Loucy (cell line): ENCODE data around the gene MARS1.
"Not testable (repeated sequence)": the region's sequence is repeated elsewhere in the genome, so short reads cannot be mapped to it uniquely, and the experiment has no call there.

Experiments used
- H2AFZ ChIP-seq: fragments of 200-600 bp; sonication (generic); 2 replicates; pipeline ENCODE4 v1.6.0; 2016; ENCODE audit warnings: antibody characterized with exemption, mild to moderate bottlenecking, low read length, moderate library complexity
- H3F3A ChIP-seq: fragments of 200-600 bp; 2 replicates; pipeline ENCODE4 v1.6.0; 2016; ENCODE audit warnings: antibody characterized with exemption, low read depth, mild to moderate bottlenecking
- H3K27me3 ChIP-seq: fragments of 200-600 bp; sonication (generic); 2 replicates; pipeline ENCODE4 v1.6.1; 2014; ENCODE audit warnings: low read length, mild to moderate bottlenecking; ENCODE audit not compliant: insufficient read depth, poor library complexity, severe bottlenecking
- H3K36me3 ChIP-seq: fragments of 200-600 bp; sonication (generic); 2 replicates; pipeline ENCODE4 v1.6.1; 2016; ENCODE audit warnings: low read length; ENCODE audit not compliant: insufficient read depth
- H3K4me1 ChIP-seq: fragments of 200-600 bp; sonication (generic); 2 replicates; pipeline ENCODE4 v1.5.1; 2014; ENCODE audit warnings: low read length, mild to moderate bottlenecking; ENCODE audit not compliant: insufficient read depth, poor library complexity, severe bottlenecking
- H3K4me2 ChIP-seq: fragments of 200-600 bp; sonication (generic); 2 replicates; pipeline ENCODE4 v1.6.0; 2014; ENCODE audit warnings: antibody characterized with exemption, low read length, low read depth, mild to moderate bottlenecking; ENCODE audit not compliant: poor library complexity, severe bottlenecking
- H3K4me3 ChIP-seq: fragments of 200-600 bp; sonication (generic); 2 replicates; pipeline ENCODE4 v1.5.1; 2014; ENCODE audit warnings: low read length, mild to moderate bottlenecking, mixed read lengths; ENCODE audit not compliant: poor library complexity, severe bottlenecking
- H3K79me2 ChIP-seq: fragments of 200-600 bp; sonication (generic); 2 replicates; pipeline ENCODE4 v1.6.1; 2014; ENCODE audit warnings: low read length; ENCODE audit not compliant: insufficient read depth
- H3K9ac ChIP-seq: fragments of 200-600 bp; sonication (generic); 2 replicates; pipeline ENCODE4 v1.6.0; 2014; ENCODE audit warnings: mild to moderate bottlenecking, low read depth, low read length, moderate library complexity; ENCODE audit not compliant: poor library complexity, severe bottlenecking
- H3K9me2 ChIP-seq: fragments of 200-600 bp; sonication (generic); replicated peaks from 2 replicates; pipeline ENCODE4 v1.6.1; 2016; ENCODE audit warnings: low read depth, low read length, mixed read lengths
- H3K9me3 ChIP-seq: fragments of 200-600 bp; sonication (generic); 2 replicates; pipeline ENCODE4 v1.6.1; 2014; ENCODE audit warnings: mild to moderate bottlenecking, antibody characterized with exemption, low read length, low read depth; ENCODE audit not compliant: insufficient read depth
- H4K20me1 ChIP-seq: fragments of 200-600 bp; sonication (generic); 2 replicates; pipeline ENCODE4 v1.6.0; 2014; ENCODE audit warnings: antibody characterized with exemption, low read length, mild to moderate bottlenecking; ENCODE audit not compliant: insufficient read depth, poor library complexity, severe bottlenecking
- EZH2phosphoT487 ChIP-seq: fragments of 200-600 bp; IDR thresholded peaks from 2 replicates; pipeline ENCODE4 v1.6.1; 2018; ENCODE audit warnings: antibody characterized with exemption, mild to moderate bottlenecking, moderate library complexity, borderline replicate concordance
- TF ChIP-seq, protein P1 (sequence below): fragments of 200-600 bp; sonication (generic); conservative IDR thresholded peaks from 2 replicates; pipeline ENCODE4 v1.5.1; 2014; ENCODE audit warnings: mild to moderate bottlenecking, antibody characterized with exemption, low read length

The MARS1 gene

DNA sequence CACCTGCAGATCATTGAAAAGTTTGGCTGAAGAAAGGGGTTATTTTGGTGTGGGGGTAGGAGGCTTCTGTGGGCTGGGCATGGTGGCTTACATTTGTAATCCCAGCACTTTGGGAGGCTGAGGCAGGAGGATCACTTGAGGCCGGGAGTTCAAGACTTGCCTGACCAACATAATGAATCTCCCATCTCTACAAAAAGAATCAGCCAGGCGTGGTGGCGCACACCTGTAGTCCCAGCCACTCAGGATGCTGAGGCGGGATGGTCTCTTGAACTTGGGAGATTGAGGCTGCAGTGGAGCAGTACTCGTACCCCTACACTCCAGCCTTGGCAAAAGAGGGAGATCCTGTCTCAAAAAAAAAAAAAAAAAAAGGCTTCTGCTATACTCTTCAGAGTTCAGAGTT is 25.4 kb downstream of the MARS1 start:
- H3K9ac ChIP-seq: no peak overlapping the region
- H3K36me3 ChIP-seq: peaks cover 89% of the 10 kb centered on the region
- H3K9me3 ChIP-seq: no peaks in the 10 kb centered on the region
- no peaks in the 10 kb centered on the region for H3K27me3 ChIP-seq
- TF ChIP-seq, protein P1, sequence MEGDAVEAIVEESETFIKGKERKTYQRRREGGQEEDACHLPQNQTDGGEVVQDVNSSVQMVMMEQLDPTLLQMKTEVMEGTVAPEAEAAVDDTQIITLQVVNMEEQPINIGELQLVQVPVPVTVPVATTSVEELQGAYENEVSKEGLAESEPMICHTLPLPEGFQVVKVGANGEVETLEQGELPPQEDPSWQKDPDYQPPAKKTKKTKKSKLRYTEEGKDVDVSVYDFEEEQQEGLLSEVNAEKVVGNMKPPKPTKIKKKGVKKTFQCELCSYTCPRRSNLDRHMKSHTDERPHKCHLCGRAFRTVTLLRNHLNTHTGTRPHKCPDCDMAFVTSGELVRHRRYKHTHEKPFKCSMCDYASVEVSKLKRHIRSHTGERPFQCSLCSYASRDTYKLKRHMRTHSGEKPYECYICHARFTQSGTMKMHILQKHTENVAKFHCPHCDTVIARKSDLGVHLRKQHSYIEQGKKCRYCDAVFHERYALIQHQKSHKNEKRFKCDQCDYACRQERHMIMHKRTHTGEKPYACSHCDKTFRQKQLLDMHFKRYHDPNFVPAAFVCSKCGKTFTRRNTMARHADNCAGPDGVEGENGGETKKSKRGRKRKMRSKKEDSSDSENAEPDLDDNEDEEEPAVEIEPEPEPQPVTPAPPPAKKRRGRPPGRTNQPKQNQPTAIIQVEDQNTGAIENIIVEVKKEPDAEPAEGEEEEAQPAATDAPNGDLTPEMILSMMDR: no peak
- no peak for TF ChIP-seq EZH2phosphoT487
- H4K20me1 ChIP-seq: peaks cover 16% of the 10 kb centered on the region
- H3K4me3 ChIP-seq: no peak overlapping the region
- no peaks in the 10 kb centered on the region for H3K9me2 ChIP-seq
- no peaks in the 10 kb centered on the region; the same call in 1 of the 2 replicates for H3F3A ChIP-seq
- H3K4me2 ChIP-seq: no peak overlapping the region
- peaks cover 3% of the 10 kb centered on the region for H3K4me1 ChIP-seq
- H3K79me2 ChIP-seq: peaks cover 12% of the 10 kb centered on the region
- no peak overlapping the region for H2AFZ ChIP-seq

DNA sequence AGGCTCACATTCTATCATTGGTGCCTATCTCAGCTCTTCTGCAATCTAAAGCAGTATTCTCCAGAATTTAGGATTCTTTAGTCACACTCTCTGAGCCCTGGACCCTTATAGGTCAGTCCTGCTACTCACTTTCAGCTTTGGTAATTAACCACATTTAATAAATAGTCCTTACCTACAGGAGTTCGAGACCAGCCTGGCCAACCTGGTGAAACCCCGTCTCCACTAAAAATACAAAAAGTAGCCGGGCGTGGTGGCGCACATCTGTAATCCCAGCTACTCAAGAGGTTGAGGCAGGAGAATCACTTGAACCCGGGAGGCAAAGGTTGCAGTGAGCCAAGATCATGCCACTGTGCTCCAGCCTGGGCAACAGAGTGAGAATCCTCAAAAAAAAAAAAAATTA is 25.8 kb downstream of the MARS1 start:
- H3K9me2 ChIP-seq, H2AFZ ChIP-seq, H3K4me1 ChIP-seq, H3K4me2 ChIP-seq, H3K9me3 ChIP-seq, H3K4me3 ChIP-seq, H3K9ac ChIP-seq, H3F3A ChIP-seq, H3K27me3 ChIP-seq: not testable (repeated sequence)
- Histone ChIP-seq H4K20me1 (peaks cover 20% of the 10 kb centered on the region), H3K36me3 (peaks cover 91% of the 10 kb centered on the region), H3K79me2 (peaks cover 16% of the 10 kb centered on the region)

DNA sequence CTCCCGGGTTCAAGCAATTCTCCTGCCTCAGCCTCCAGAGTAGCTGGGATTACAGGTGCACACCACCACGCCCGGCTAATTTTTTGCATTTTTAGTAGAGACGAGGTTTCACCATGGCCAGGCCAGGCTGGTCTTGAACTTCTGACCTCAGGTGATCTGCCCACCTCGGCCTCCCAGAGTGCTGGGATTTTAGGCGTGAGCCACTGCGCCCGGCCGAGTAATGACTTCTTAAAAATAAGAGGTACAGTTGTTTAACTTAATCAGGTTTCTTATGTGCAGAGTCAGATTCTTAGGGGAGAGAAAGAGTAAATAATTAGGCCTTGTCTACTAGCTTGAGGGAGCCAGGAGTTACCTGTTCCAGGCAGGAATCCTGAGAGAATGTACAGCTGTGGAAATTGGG is 26.4 kb downstream of the MARS1 start:
- Histone ChIP-seq H3K4me1 (peaks cover 13% of the 10 kb centered on the region), H4K20me1 (peaks cover 26% of the 10 kb centered on the region), H3K79me2 (peaks cover 22% of the 10 kb centered on the region), H3K36me3 (peaks cover 85% of the 10 kb centered on the region)
- H2AFZ ChIP-seq, H3K9me3 ChIP-seq, H3K9ac ChIP-seq, H3F3A ChIP-seq, H3K4me2 ChIP-seq, H3K4me3 ChIP-seq, H3K9me2 ChIP-seq, H3K27me3 ChIP-seq: not testable (repeated sequence)

DNA sequence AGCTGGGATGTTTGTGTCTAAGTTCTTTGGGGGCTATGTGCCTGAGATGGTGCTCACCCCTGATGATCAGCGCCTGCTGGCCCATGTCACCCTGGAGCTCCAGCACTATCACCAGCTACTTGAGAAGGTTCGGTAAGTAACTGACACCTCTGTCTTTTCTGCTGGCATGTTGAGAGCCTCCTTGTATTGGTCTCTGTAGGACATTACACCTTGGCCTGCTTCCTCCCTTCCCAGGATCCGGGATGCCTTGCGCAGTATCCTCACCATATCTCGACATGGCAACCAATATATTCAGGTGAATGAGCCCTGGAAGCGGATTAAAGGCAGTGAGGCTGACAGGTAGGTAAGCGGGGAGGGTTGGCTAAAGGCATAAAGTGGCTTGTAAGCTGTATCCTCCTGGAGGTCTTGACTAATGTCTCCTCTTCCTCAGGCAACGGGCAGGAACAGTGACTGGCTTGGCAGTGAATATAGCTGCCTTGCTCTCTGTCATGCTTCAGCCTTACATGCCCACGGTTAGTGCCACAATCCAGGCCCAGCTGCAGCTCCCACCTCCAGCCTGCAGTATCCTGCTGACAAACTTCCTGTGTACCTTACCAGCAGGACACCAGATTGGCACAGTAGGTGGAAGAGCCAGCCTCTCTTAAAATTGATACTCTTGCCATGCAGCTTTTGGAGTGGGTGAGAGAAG is 27.0 kb downstream of the MARS1 start:
- H3K4me2 ChIP-seq: no peak overlapping the region
- H3F3A ChIP-seq: no peaks in the 10 kb centered on the region; the same call in 1 of the 2 replicates
- peaks cover 80% of the 10 kb centered on the region for H3K36me3 ChIP-seq

More for the DNA sequence above, 27.0 kb downstream of the MARS1 start:
- H3K4me1 ChIP-seq: peaks cover 15% of the 10 kb centered on the region
- H4K20me1 ChIP-seq: peaks cover 32% of the 10 kb centered on the region
- H3K9me2 ChIP-seq: no peaks in the 10 kb centered on the region
- TF ChIP-seq, protein P1: no peak
- TF ChIP-seq EZH2phosphoT487: no peak
- no peak overlapping the region for H3K4me3 ChIP-seq
- H3K27me3 ChIP-seq: no peaks in the 10 kb centered on the region
- H2AFZ ChIP-seq: no peak overlapping the region
- no peak overlapping the region for H3K9ac ChIP-seq
- H3K79me2 ChIP-seq: peaks cover 28% of the 10 kb centered on the region
- H3K9me3 ChIP-seq: no peaks in the 10 kb centered on the region
